ENCODE measurements around the gene AKR7A3.
"Not testable (repeated sequence)": the region's sequence is repeated elsewhere in the genome, so short reads cannot be mapped to it uniquely, and the experiment has no call there.

Gene AKR7A3

GRCh38 chr1:19287436-19288185 lies 959 bp downstream of the AKR7A3 start:
- TF ChIP-seq CTCF (conservative IDR thresholded peaks at IDR 0.05; ENCODE audit: low read depth, low read length), result no peak
- no peak overlapping the region for H3K4me3 ChIP-seq (ENCODE audit: low read depth, low read length)

GRCh38 chr1:19285807-19286206 lies 2.8 kb downstream of the AKR7A3 start:
- DNase-seq (ENCODE audit: low read depth); H3K4me3 ChIP-seq (ENCODE audit: low read depth, low read length): not testable (repeated sequence)

More at GRCh38 chr1:19287436-19288185, 959 bp downstream of the AKR7A3 start:
- DNase-seq (ENCODE audit: low read depth), result no peak

DNA sequence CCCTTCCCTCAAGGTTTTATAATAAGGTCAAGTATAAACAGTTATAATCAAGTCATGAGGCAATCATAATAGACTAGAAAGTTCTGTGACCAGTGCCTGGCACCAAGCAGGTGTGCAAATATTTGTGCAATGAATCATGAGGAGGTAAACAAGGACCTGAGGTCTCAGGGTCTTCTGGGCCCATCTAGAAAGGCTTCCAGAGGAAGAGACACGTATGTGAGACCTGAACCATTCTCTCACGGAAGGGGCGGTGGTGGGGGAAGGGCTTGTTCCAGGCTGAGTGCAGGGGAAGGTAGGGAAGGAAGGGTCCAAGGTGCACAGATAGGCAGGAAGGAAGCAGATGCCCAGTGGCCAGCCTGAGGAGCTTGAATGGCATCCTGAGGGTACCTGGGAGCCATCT lies 3.2 kb downstream of the AKR7A3 start:
- not testable (repeated sequence) for H3K4me3 ChIP-seq (ENCODE audit: low read depth, low read length); DNase-seq (ENCODE audit: low read depth)

- no peak for TF ChIP-seq CTCF (conservative IDR thresholded peaks at IDR 0.05; ENCODE audit: low read depth, low read length)
- H3K4me3 ChIP-seq (ENCODE audit: low read depth, low read length), result no peak overlapping the region
- DNase-seq (ENCODE audit: low read depth), result no peak
Observed at GRCh38 chr1:19284881-19285280, 3.7 kb downstream of the AKR7A3 start.

DNA sequence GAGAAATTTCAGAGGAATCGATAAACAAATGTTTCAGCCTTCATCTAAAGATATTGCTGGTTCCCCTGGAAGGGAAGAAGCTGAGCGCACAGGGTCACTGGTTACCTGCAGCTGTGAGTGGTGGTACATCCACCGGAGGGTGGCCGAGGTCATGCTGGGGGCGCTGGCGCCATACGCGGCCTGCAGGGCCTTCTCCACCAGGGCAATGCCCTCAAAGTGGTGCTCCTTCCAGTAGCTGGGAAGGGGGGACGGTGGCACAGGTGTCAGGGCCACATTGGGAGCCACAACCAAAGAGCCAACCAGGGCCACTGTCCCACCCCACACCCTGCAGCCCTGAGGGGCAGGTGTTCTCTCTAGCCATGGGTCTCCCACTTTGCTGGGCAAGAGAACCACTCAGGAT lies 4.7 kb downstream of the AKR7A3 start:
- DNase-seq (ENCODE audit: low read depth), result no peak
- H3K4me3 ChIP-seq (ENCODE audit: low read depth, low read length), result no peak overlapping the region
- TF ChIP-seq CTCF (conservative IDR thresholded peaks at IDR 0.05; ENCODE audit: low read depth, low read length), result no peak

GRCh38 chr1:19274636-19275035 lies 13.9 kb downstream of the AKR7A3 start:
- no peak for TF ChIP-seq CTCF (conservative IDR thresholded peaks at IDR 0.05; ENCODE audit: low read depth, low read length)
- DNase-seq (ENCODE audit: low read depth), result no peak
- no peak overlapping the region for H3K4me3 ChIP-seq (ENCODE audit: low read depth, low read length)

GRCh38 chr1:19273844-19274531 lies 14.6 kb downstream of the AKR7A3 start:
- peak overlapping the region; percentile 27 for H3K4me3 ChIP-seq (ENCODE audit: low read depth, low read length)
- DNase-seq (ENCODE audit: low read depth), result not testable (repeated sequence)

DNA sequence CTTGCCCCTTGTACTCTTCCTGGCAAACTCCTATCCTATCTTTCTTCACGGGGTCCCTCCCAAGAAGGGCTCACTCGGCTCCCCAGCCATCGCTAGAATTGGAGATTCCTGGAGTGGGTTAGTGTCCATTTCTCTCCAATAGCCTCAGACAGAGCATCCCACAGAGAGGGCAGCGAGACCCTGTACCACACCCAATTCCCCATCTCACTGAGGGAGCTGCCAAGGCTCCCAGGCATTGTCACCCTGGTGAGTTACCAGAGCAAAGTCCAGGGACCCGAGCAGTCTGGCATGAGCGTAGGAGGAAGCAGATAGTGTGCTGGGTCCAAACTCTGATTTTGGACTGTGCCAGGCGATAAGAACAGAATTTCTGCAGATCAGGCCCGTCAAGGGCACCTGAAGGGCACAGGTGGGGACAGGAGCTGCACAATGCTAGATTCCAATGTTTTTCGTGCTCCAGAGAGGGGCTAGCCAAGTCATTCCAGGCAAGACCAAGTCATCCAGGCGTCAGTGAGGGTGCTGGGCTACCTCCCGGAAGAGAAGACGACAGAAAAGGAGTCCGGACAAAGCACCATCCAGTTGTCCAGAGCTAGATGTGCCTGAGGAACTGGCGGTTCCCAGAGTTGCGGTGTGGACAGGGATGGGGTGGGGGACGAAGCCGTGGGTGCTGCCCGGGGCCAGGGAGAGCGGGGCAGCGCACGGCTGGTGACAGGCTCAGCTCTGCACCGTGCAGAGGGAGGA lies 15.3 kb downstream of the AKR7A3 start:
- no peak for TF ChIP-seq CTCF (conservative IDR thresholded peaks at IDR 0.05; ENCODE audit: low read depth, low read length)
- no peak for DNase-seq (ENCODE audit: low read depth)
- H3K4me3 ChIP-seq (ENCODE audit: low read depth, low read length), result no peak overlapping the region

Data from choroid plexus epithelial cell (primary cell).